ENCODE measurements around the gene MED13L. TPM values are rescaled to one million over a fixed set of nuclear protein-coding genes. Genes with fewer than 3 reads are reported as not detected.
"Not testable (repeated sequence)": the region's sequence is repeated elsewhere in the genome, so short reads cannot be mapped to it uniquely, and the experiment has no call there.

MED13L gene
- polyA plus RNA-seq, 1 of the 3 experiments (the other 2 are of a cell fraction), result 17.1 TPM

GRCh38 chr12:116241157-116241759 is 36.2 kb downstream of the MED13L start:
- peaks cover 100% of the 10 kb centered on the region for H4K20me1 ChIP-seq (ENCODE audit: insufficient read depth)
- peaks cover 100% of the 10 kb centered on the region for H3K79me2 ChIP-seq (ENCODE audit: insufficient read depth)
- ChIA-PET POLR2A (no interaction called here), CTCF (interaction anchor here (0.9 to 2.1 kb wide), 3 partner anchors 100 to 467 kb away, joined by 3 to 9 read pairs (median 5); no protein-coding TSS in a partner anchor)
- TF ChIP-seq TCF12 (IDR thresholded peaks at IDR 0.05) (no peak), GABPA (IDR thresholded peaks at IDR 0.05; ENCODE audit: low read depth) (no peak), FOXJ3 (CRISPR knock-in tag; IDR thresholded peaks at IDR 0.05) (no peak), MXI1 (IDR thresholded peaks at IDR 0.05; ENCODE audit: low read depth, low read length) (no peak), NFIC (IDR thresholded peaks at IDR 0.05; ENCODE audit: borderline replicate concordance) (no peak), RFX5 (IDR thresholded peaks at IDR 0.05; ENCODE audit: low read length) (no peak), YY1 (IDR thresholded peaks at IDR 0.05; ENCODE audit: low read depth) (no peak), ELF1 (IDR thresholded peaks at IDR 0.05) (no peak), JUND (IDR thresholded peaks at IDR 0.05) (no peak), IRF3 (IDR thresholded peaks at IDR 0.05; ENCODE audit: low read depth, low read length) (no peak), RXRA (IDR thresholded peaks at IDR 0.05; ENCODE audit: borderline replicate concordance, low read depth) (no peak)
- TF ChIP-seq, protein P1, sequence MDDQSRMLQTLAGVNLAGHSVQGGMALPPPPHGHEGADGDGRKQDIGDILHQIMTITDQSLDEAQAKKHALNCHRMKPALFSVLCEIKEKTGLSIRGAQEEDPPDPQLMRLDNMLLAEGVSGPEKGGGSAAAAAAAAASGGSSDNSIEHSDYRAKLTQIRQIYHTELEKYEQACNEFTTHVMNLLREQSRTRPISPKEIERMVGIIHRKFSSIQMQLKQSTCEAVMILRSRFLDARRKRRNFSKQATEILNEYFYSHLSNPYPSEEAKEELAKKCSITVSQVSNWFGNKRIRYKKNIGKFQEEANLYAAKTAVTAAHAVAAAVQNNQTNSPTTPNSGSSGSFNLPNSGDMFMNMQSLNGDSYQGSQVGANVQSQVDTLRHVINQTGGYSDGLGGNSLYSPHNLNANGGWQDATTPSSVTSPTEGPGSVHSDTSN (IDR thresholded peaks at IDR 0.05), result no peak
- TF ChIP-seq, protein P2, sequence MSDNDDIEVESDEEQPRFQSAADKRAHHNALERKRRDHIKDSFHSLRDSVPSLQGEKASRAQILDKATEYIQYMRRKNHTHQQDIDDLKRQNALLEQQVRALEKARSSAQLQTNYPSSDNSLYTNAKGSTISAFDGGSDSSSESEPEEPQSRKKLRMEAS (IDR thresholded peaks at IDR 0.05; ENCODE audit: low read depth), result no peak
- H3K9ac ChIP-seq, result no peak overlapping the region
- peaks cover 0 to 4% of the 10 kb centered on the region in 2 experiments for H3K36me3 ChIP-seq (replicated peaks in 1 of 2; ENCODE audit: control insufficient read depth in 1 of 2, insufficient read depth in 2 of 2, low read length in 1 of 2)
- peaks cover 8 to 55% of the 10 kb centered on the region in 2 experiments; a peak in 3 of 4 replicates for H3K4me1 ChIP-seq (ENCODE audit: control insufficient read depth in 1 of 2, insufficient read depth in 2 of 2, low read depth in 1 of 2, low read length in 1 of 2)
- H3K9me2 ChIP-seq, result no peaks in the 10 kb centered on the region
- H3K4me3 ChIP-seq (ENCODE audit: low read depth in 2 of 2, low read length in 1 of 2), result no peak overlapping the region
- H3K4me2 ChIP-seq, result no peak overlapping the region
- H2AFZ ChIP-seq (ENCODE audit: low read depth), result no peak overlapping the region
- H3F3A ChIP-seq (replicated peaks; ENCODE audit: insufficient read depth), result peaks cover 26% of the 10 kb centered on the region
- H3K27ac ChIP-seq (ENCODE audit: low read depth in 2 of 2, low read length in 1 of 2), result no peak overlapping the region
- no peaks in the 10 kb centered on the region for H3K27me3 ChIP-seq (ENCODE audit: insufficient read depth)
- WGBS (ENCODE audit: low lambda C conversion rate), result 93% methylated on average over 9 of the region's 9 CpGs
- no peak for DNase-seq
- no peaks in the 10 kb centered on the region for H3K9me3 ChIP-seq

DNA sequence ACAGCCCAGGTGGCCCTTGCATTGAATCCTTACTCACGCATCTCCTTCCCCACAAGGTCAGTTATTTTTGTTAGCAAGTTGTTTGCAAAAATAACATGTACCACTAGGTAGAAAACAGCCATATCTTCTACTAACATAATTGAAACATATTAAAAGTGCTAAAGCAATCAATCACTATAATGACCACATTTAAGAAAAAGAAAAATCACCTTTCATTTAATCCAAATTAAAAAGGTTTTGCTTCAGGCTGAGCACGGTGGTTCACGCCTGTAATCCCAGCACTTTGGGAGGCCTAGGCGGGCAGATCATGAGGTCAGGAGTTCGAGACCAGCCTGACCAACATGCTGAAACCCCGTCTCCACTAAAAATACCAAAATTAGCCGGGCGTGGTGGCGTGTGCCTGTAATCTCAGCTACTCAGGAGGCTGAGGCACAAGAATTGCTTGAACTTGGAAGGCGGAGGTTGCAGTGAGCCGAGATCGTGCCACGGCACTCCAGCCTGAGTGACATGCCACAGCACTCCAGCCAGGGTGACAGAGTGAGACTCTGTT is 38.8 kb downstream of the MED13L start:
- 98% methylated on average over 13 of the region's 13 CpGs for WGBS (ENCODE audit: low lambda C conversion rate)
- peaks cover 100% of the 10 kb centered on the region for H3K79me2 ChIP-seq (ENCODE audit: insufficient read depth)
- H2AFZ ChIP-seq (ENCODE audit: low read depth); POLR2A ChIA-PET; H3K4me2 ChIP-seq; H3K27me3 ChIP-seq (ENCODE audit: insufficient read depth); H3K9me2 ChIP-seq; H3K4me3 ChIP-seq (ENCODE audit: low read depth in 2 of 2, low read length in 1 of 2); H3K9me3 ChIP-seq; H3K9ac ChIP-seq; H3K27ac ChIP-seq (ENCODE audit: low read depth in 2 of 2, low read length in 1 of 2); H3K36me3 ChIP-seq (replicated peaks in 1 of 2; ENCODE audit: control insufficient read depth in 1 of 2, insufficient read depth in 2 of 2, low read length in 1 of 2); DNase-seq: not testable (repeated sequence)
- H3K4me1 ChIP-seq (ENCODE audit: control insufficient read depth in 1 of 2, insufficient read depth in 2 of 2, low read depth in 1 of 2, low read length in 1 of 2), result peaks cover 6 to 33% of the 10 kb centered on the region in 2 experiments; a peak in 3 of 4 replicates
- CTCF ChIA-PET, result interaction anchor here (0.9 to 3.8 kb wide), 3 partner anchors 96 to 350 kb away, joined by 3 to 38 read pairs (median 4); no protein-coding TSS in a partner anchor
- peaks cover 33% of the 10 kb centered on the region for H3F3A ChIP-seq (replicated peaks; ENCODE audit: insufficient read depth)
- peaks cover 98% of the 10 kb centered on the region for H4K20me1 ChIP-seq (ENCODE audit: insufficient read depth)

All from SK-N-SH (cell line).